NCI-H1694 treated with DMSO at 0.1 percent for 48 hours (cell line): ENCODE measurements around the gene PGBD5.
"Not testable (repeated sequence)": the region's sequence is repeated elsewhere in the genome, so short reads cannot be mapped to it uniquely, and the experiment has no call there.

Experiments
- DNase-seq: peaks from one replicate; lab custom pipeline; 2025; lab: John Stamatoyannopoulos, UW

Gene PGBD5

GRCh38 chr1:230426246-230427093, at the start of gene PGBD5:
Gene PGBD5 (minus strand): TSS chr1:230426332. CDS start chr1:230425928, 404 bp downstream.
- DNase-seq = peak; percentile 71

GRCh38 chr1:230474924-230475323, 48.8 kb upstream of the PGBD5 start:
- not testable (repeated sequence) for DNase-seq

- DNase-seq = not testable (repeated sequence)
These were observed 44.6 kb upstream of the PGBD5 start for GRCh38 chr1:230470750-230471149.

- DNase-seq = no peak
These were observed 43.1 kb upstream of the PGBD5 start for GRCh38 chr1:230469271-230469670.

- DNase-seq = no peak
These were observed 39.6 kb upstream of the PGBD5 start for GRCh38 chr1:230465691-230466090.

- DNase-seq = no peak
These were observed 38.5 kb upstream of the PGBD5 start for GRCh38 chr1:230464671-230465070.

GRCh38 chr1:230463760-230464159, 37.6 kb upstream of the PGBD5 start:
- DNase-seq = no peak

- DNase-seq = no peak
These were observed 37.2 kb upstream of the PGBD5 start for GRCh38 chr1:230463326-230463725.

GRCh38 chr1:230459465-230459864, 33.3 kb upstream of the PGBD5 start:
- DNase-seq = no peak

GRCh38 chr1:230458509-230458908, 32.4 kb upstream of the PGBD5 start:
- no peak for DNase-seq

- DNase-seq = no peak
These were observed 30.3 kb upstream of the PGBD5 start for GRCh38 chr1:230456478-230456877.

- no peak for DNase-seq
These were observed 29.2 kb upstream of the PGBD5 start for GRCh38 chr1:230455291-230455690.

GRCh38 chr1:230453377-230453776, 27.2 kb upstream of the PGBD5 start:
- no peak for DNase-seq

- no peak for DNase-seq
These were observed 15.3 kb upstream of the PGBD5 start for GRCh38 chr1:230441183-230442029.

GRCh38 chr1:230435108-230435507, 9.0 kb upstream of the PGBD5 start:
- no peak for DNase-seq

GRCh38 chr1:230431527-230431926, 5.4 kb upstream of the PGBD5 start:
- no peak for DNase-seq

GRCh38 chr1:230430499-230430898, 4.4 kb upstream of the PGBD5 start:
- DNase-seq = no peak

GRCh38 chr1:230429067-230429735, 3.1 kb upstream of the PGBD5 start:
- DNase-seq = no peak

GRCh38 chr1:230427981-230428380, 1.8 kb upstream of the PGBD5 start:
- DNase-seq = no peak

GRCh38 chr1:230427094-230427876, 1.2 kb upstream of the PGBD5 start:
- DNase-seq = no peak

- no peak for DNase-seq
These were observed 660 bp downstream of the PGBD5 start for GRCh38 chr1:230425252-230426091.
